DOHH2 (cell line): ENCODE data around the gene PHKG1.
"Not testable (repeated sequence)": the region's sequence is repeated elsewhere in the genome, so short reads cannot be mapped to it uniquely, and the experiment has no call there.

Experiments
- H3F3A ChIP-seq: fragments of 200-600 bp; sonication (generic), shearing (Covaris generic); 2 replicates; pipeline ENCODE4 v1.6.0; 2016; ENCODE audit warnings: antibody characterized with exemption, mild to moderate bottlenecking; ENCODE audit not compliant: control insufficient read depth, insufficient read depth
- H3K27ac ChIP-seq: fragments of 200-600 bp; sonication (generic); 2 replicates; pipeline ENCODE4 v1.5.1; 2014; ENCODE audit warnings: low read depth, mild to moderate bottlenecking, low read length, moderate library complexity
- H3K27me3 ChIP-seq: fragments of 200-600 bp; sonication (generic); 2 replicates; pipeline ENCODE4 v1.6.1; 2014; ENCODE audit warnings: mild to moderate bottlenecking, low read length, mixed read lengths; ENCODE audit not compliant: control insufficient read depth
- H3K36me3 ChIP-seq: fragments of 200-600 bp; sonication (generic); 2 replicates; pipeline ENCODE4 v1.6.1; 2014; ENCODE audit warnings: mild to moderate bottlenecking, low read length, moderate library complexity, mixed read lengths; ENCODE audit not compliant: control insufficient read depth
- H3K4me1 ChIP-seq: fragments of 200-600 bp; sonication (generic); 2 replicates; pipeline ENCODE4 v1.6.1; 2014; ENCODE audit warnings: mild to moderate bottlenecking, low read length, mixed read lengths; ENCODE audit not compliant: control insufficient read depth
- H3K4me2 ChIP-seq: fragments of 200-600 bp; sonication (generic); 2 replicates; pipeline ENCODE4 v1.6.0; 2014; ENCODE audit warnings: mild to moderate bottlenecking, low read length, moderate library complexity
- H3K4me3 ChIP-seq: fragments of 200-600 bp; sonication (generic); 2 replicates; pipeline ENCODE4 v1.5.1; 2014; ENCODE audit warnings: mild to moderate bottlenecking, low read length, mixed read lengths
- H3K79me2 ChIP-seq: fragments of 200-600 bp; sonication (generic); 2 replicates; pipeline ENCODE4 v1.6.1; 2014; ENCODE audit warnings: mild to moderate bottlenecking, low read length, mixed read lengths; ENCODE audit not compliant: control insufficient read depth
- H3K9me2 ChIP-seq: fragments of 200-600 bp; sonication (generic); replicated peaks from 2 replicates; pipeline ENCODE4 v1.6.1; 2014; ENCODE audit warnings: mild to moderate bottlenecking, low read length, mixed read lengths; ENCODE audit not compliant: control insufficient read depth
- H3K9me3 ChIP-seq: fragments of 200-600 bp; sonication (generic); 2 replicates; pipeline ENCODE4 v1.6.1; 2014; ENCODE audit warnings: antibody characterized with exemption, low read length, mixed read lengths; ENCODE audit not compliant: control insufficient read depth, insufficient read depth
- H4K20me1 ChIP-seq: fragments of 200-600 bp; sonication (generic); 2 replicates; pipeline ENCODE4 v1.6.0; 2014; ENCODE audit warnings: low read depth, mild to moderate bottlenecking, antibody characterized with exemption, low read length, moderate library complexity; ENCODE audit not compliant: control insufficient read depth, insufficient read depth
- CTCF ChIP-seq: fragments of 200-600 bp; sonication (generic); IDR thresholded peaks from one replicate; pipeline ENCODE4 v1.5.1; 2014; ENCODE audit warnings: antibody characterized with exemption, mild to moderate bottlenecking, low read depth, low read length; ENCODE audit not compliant: poor library complexity, severe bottlenecking
- EZH2phosphoT487 ChIP-seq: fragments of 200-600 bp; sonication (generic); IDR thresholded peaks from 2 replicates; pipeline ENCODE4 v1.6.1; 2017; ENCODE audit warnings: borderline replicate concordance, mild to moderate bottlenecking, antibody characterized with exemption, low read length, moderate library complexity, mixed read lengths

PHKG1 gene

GRCh38 chr7:56086761-56087160 lies 6.0 kb downstream of the PHKG1 start:
- H3K4me2 ChIP-seq = no peak overlapping the region
- no peak overlapping the region for H3K27ac ChIP-seq
- no peak for TF ChIP-seq CTCF
- TF ChIP-seq EZH2phosphoT487 = no peak
- no peaks in the 10 kb centered on the region for H3K4me1 ChIP-seq
- H3K36me3 ChIP-seq = peaks cover 9% of the 10 kb centered on the region; the same call in 1 of the 2 replicates
- no peaks in the 10 kb centered on the region for H3K79me2 ChIP-seq
- no peaks in the 10 kb centered on the region for H3K9me2 ChIP-seq
- no peaks in the 10 kb centered on the region for H3K9me3 ChIP-seq
- no peaks in the 10 kb centered on the region for H3K27me3 ChIP-seq
- H4K20me1 ChIP-seq = peaks cover 10% of the 10 kb centered on the region; the same call in 1 of the 2 replicates
- H3F3A ChIP-seq = no peaks in the 10 kb centered on the region
- no peak overlapping the region for H3K4me3 ChIP-seq

- H3K9me2 ChIP-seq = no peaks in the 10 kb centered on the region
- no peak overlapping the region for H3K4me3 ChIP-seq
- H3F3A ChIP-seq = no peaks in the 10 kb centered on the region
- no peak overlapping the region for H3K27ac ChIP-seq
- no peaks in the 10 kb centered on the region for H3K4me1 ChIP-seq
- peaks cover 28% of the 10 kb centered on the region for H3K36me3 ChIP-seq
- TF ChIP-seq EZH2phosphoT487 (no peak), CTCF (no peak)
- no peak overlapping the region for H3K4me2 ChIP-seq
- no peaks in the 10 kb centered on the region for H3K9me3 ChIP-seq
- H3K79me2 ChIP-seq = no peaks in the 10 kb centered on the region
- H3K27me3 ChIP-seq = no peaks in the 10 kb centered on the region
- H4K20me1 ChIP-seq = peaks cover 6% of the 10 kb centered on the region; the same call in 1 of the 2 replicates
Observed at GRCh38 chr7:56083150-56083785, 9.5 kb downstream of the PHKG1 start.

- H3K27me3 ChIP-seq = no peaks in the 10 kb centered on the region
- no peak overlapping the region for H3K27ac ChIP-seq
- TF ChIP-seq CTCF = no peak
- no peak for TF ChIP-seq EZH2phosphoT487
- no peak overlapping the region for H3K4me3 ChIP-seq
- H4K20me1 ChIP-seq = peaks cover 6% of the 10 kb centered on the region; the same call in 1 of the 2 replicates
- no peaks in the 10 kb centered on the region for H3K9me3 ChIP-seq
- no peaks in the 10 kb centered on the region for H3K9me2 ChIP-seq
- H3K79me2 ChIP-seq = no peaks in the 10 kb centered on the region
- H3K36me3 ChIP-seq = peaks cover 32% of the 10 kb centered on the region
- H3K4me1 ChIP-seq = no peaks in the 10 kb centered on the region
- H3F3A ChIP-seq = no peaks in the 10 kb centered on the region
- no peak overlapping the region for H3K4me2 ChIP-seq
Observed at GRCh38 chr7:56081626-56082340, 11.0 kb downstream of the PHKG1 start.

GRCh38 chr7:56080726-56081435 lies 11.9 kb downstream of the PHKG1 start:
- not testable (repeated sequence) for H3K4me3 ChIP-seq, H3K9me2 ChIP-seq, H3K9me3 ChIP-seq, H4K20me1 ChIP-seq, H3K79me2 ChIP-seq, H3K4me1 ChIP-seq, H3K4me2 ChIP-seq, H3K27ac ChIP-seq, H3K27me3 ChIP-seq, H3F3A ChIP-seq
- peaks cover 39% of the 10 kb centered on the region for H3K36me3 ChIP-seq
